Endodermal cell (in vitro differentiated cells): ENCODE results near the gene SPTLC2. TPM values are rescaled to one million over a fixed set of nuclear protein-coding genes. Genes with fewer than 3 reads are reported as not detected.
"Not testable (repeated sequence)": the region's sequence is repeated elsewhere in the genome, so short reads cannot be mapped to it uniquely, and the experiment has no call there.

ENCODE experiments used
- DNase-seq: peaks from one replicate; pipeline ENCODE4 v3.0.0-alpha.2; 2017
- H3K27ac ChIP-seq: 2 replicates; pipeline ENCODE4 v1.5.1; 2013; ENCODE audit warnings: mild to moderate bottlenecking, low read depth, low read length, moderate library complexity
- H3K27me3 ChIP-seq: 2 replicates; pipeline ENCODE4 v1.6.1; 2013; ENCODE audit warnings: mild to moderate bottlenecking, low read length, moderate library complexity; ENCODE audit not compliant: insufficient read depth, control insufficient read depth, poor library complexity, severe bottlenecking
- H3K36me3 ChIP-seq: 2 replicates; pipeline ENCODE4 v1.7.0; 2013; ENCODE audit warnings: mild to moderate bottlenecking, low read length, moderate library complexity; ENCODE audit not compliant: control insufficient read depth, insufficient read depth
- H3K4me1 ChIP-seq: one replicate; pipeline ENCODE4 v1.7.0; 2013; ENCODE audit warnings: low read length; ENCODE audit not compliant: control insufficient read depth, insufficient read depth
- H3K4me3 ChIP-seq: 2 replicates; pipeline ENCODE4 v1.5.1; 2013; ENCODE audit warnings: mild to moderate bottlenecking, low read length, moderate library complexity
- H3K9ac ChIP-seq: 2 replicates; pipeline ENCODE4 v1.6.1; 2013; ENCODE audit warnings: mild to moderate bottlenecking, low read length, moderate library complexity; ENCODE audit not compliant: poor library complexity, severe bottlenecking; ENCODE audit errors: extremely low read depth
- H3K9me3 ChIP-seq: 2 replicates; pipeline ENCODE4 v1.6.1; 2013; ENCODE audit warnings: mild to moderate bottlenecking, low read length, moderate library complexity; ENCODE audit not compliant: control insufficient read depth
- H3K27ac Mint-ChIP-seq: 2 replicates; pipeline ENCODE4 v1.8.0; 2020; ENCODE audit warnings: mixed read lengths
- H3K27me3 Mint-ChIP-seq: 2 replicates; pipeline ENCODE4 v1.8.0; 2021; ENCODE audit warnings: mild to moderate bottlenecking, mixed read lengths; ENCODE audit not compliant: insufficient read depth
- H3K36me3 Mint-ChIP-seq: 2 replicates; pipeline ENCODE4 v1.8.0; 2020; ENCODE audit warnings: low read depth, mixed read lengths
- H3K4me1 Mint-ChIP-seq: 2 replicates; pipeline ENCODE4 v1.8.0; 2020; ENCODE audit warnings: mixed read lengths
- H3K4me3 Mint-ChIP-seq: 2 replicates; pipeline ENCODE4 v1.8.0; 2020; ENCODE audit warnings: mild to moderate bottlenecking, moderate library complexity, mixed read lengths
- H3K9me3 Mint-ChIP-seq: 2 replicates; pipeline ENCODE4 v1.8.0; 2020; ENCODE audit warnings: mild to moderate bottlenecking, mixed read lengths
- WGBS, 2 experiments: methylation state at CpG; one replicate each; pipeline versions ENCODE4 v1.1.5 to v1.1.7; 2013; ENCODE audit warnings: missing lambda C conversion rate in 2 of 2, mixed read lengths in 1 of 2; ENCODE audit not compliant: insufficient coverage in 1 of 2, insufficient read length in 1 of 2; 5-methylcytosine and 5-hydroxymethylcytosine counted together
- total RNA-seq, 2 donors: library from RNA; stranded (reverse); fragmentation: NEBNext Ultra II Directional in 1 of 2; extraction: Animal tissue kit (Norgen Biotek cat#: 25700) in 1 of 2; gene quantifications; 2 replicates in 1 of 2; 3 replicates in 1 of 2; pipeline ENCODE4 v1.2.1, GENCODE V29; 2021
- TF ChIP-seq, protein P1 (sequence below): fragments of 200-600 bp; sonication (generic); conservative IDR thresholded peaks from 2 replicates; pipeline ENCODE4 v1.5.0; 2021; ENCODE audit warnings: antibody characterized with exemption, mild to moderate bottlenecking

SPTLC2 gene
- total RNA-seq, 2 donors from 2014 or later, result 32.6 to 32.7 TPM

DNA sequence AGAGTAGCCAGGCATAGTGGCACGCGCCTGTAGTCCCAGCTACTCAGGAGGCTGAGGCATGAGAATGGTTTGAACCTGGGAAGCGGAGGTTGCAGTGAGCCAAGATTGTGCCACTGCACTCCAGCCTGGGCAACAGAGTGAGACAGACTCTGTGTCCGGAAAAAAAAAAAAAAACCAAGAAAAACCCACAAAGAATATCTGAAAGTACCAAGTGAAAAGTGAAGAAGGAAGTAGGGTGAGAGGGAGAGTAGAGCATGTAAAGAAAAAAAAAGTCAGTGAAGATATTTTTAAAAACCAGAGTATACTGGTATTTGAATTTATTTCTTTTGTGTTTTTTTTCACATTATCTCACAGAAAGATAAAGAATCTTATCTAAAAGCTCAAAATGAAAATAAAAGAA, 74.5 kb downstream of the SPTLC2 start:
- no peak overlapping the region for H3K4me3 ChIP-seq
- H3K4me1 ChIP-seq, result peaks cover 3% of the 10 kb centered on the region
- Mint-ChIP-seq H3K9me3 (no peaks in the 10 kb centered on the region), H3K4me3 (no peak overlapping the region), H3K27ac (no peak overlapping the region), H3K4me1 (peaks cover 46% of the 10 kb centered on the region), H3K27me3 (no peaks in the 10 kb centered on the region), H3K36me3 (peaks cover 7% of the 10 kb centered on the region)
- WGBS, 2 experiments, result 97 to 100% methylated on average over 3 to 4 of the region's 4 CpGs
- H3K9ac ChIP-seq, result no peak overlapping the region
- no peaks in the 10 kb centered on the region for H3K27me3 ChIP-seq
- no peak overlapping the region for H3K27ac ChIP-seq
- DNase-seq, result no peak
- H3K36me3 ChIP-seq, result no peaks in the 10 kb centered on the region
- TF ChIP-seq, protein P1, sequence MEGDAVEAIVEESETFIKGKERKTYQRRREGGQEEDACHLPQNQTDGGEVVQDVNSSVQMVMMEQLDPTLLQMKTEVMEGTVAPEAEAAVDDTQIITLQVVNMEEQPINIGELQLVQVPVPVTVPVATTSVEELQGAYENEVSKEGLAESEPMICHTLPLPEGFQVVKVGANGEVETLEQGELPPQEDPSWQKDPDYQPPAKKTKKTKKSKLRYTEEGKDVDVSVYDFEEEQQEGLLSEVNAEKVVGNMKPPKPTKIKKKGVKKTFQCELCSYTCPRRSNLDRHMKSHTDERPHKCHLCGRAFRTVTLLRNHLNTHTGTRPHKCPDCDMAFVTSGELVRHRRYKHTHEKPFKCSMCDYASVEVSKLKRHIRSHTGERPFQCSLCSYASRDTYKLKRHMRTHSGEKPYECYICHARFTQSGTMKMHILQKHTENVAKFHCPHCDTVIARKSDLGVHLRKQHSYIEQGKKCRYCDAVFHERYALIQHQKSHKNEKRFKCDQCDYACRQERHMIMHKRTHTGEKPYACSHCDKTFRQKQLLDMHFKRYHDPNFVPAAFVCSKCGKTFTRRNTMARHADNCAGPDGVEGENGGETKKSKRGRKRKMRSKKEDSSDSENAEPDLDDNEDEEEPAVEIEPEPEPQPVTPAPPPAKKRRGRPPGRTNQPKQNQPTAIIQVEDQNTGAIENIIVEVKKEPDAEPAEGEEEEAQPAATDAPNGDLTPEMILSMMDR, result no peak
- no peaks in the 10 kb centered on the region for H3K9me3 ChIP-seq

DNA sequence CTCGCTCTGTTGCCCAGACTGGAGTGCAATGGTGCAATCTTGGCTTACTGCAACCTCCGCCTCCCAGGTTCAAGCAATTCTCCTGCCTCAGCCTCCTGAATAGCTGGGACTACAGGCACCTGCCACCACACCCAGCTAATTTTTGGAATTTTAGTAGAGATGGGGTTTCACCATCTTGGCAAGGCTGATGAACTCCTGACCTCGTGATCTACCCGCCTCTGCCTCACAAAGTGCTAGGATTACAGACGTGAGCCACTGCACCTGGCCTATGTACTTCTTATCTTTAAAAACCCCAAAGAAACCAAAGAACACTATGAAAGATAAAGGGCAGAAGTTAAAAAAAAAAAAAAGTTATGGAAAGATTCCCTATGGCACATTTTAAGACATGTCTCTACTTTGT, 79.5 kb downstream of the SPTLC2 start:
- WGBS, 2 experiments, result 90 to 100% methylated on average over 1 to 5 of the region's 5 CpGs

DNA sequence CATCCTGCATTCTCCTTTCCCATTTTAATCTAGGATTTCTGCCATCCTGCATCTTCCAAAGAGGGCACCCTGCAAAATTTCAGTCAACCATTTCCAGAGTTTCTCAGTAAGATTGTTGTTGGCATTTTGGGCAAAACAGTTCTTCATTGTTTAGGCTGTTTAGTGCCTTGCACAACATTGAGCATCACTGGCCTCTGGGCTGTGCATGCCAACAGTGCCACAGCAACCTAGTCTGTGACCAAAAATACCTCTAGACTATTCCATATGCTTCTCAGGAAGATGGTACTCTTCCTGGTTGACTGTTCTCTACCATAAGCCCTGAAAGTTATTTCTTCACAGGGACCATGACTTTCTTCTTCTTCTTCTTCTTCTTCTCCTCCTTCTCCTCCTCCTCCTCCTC, 85.4 kb downstream of the SPTLC2 start:
- Histone ChIP-seq H3K4me3 (no peak overlapping the region), H3K36me3 (peaks cover 9% of the 10 kb centered on the region), H3K27ac (no peak overlapping the region), H3K9ac (no peak overlapping the region), H3K4me1 (no peaks in the 10 kb centered on the region), H3K27me3 (no peaks in the 10 kb centered on the region), H3K9me3 (no peaks in the 10 kb centered on the region)
- no peak overlapping the region for H3K27ac Mint-ChIP-seq
- no peak overlapping the region for H3K4me3 Mint-ChIP-seq
- H3K9me3 Mint-ChIP-seq, result no peaks in the 10 kb centered on the region
- TF ChIP-seq, protein P1, result no peak
- no peaks in the 10 kb centered on the region for H3K27me3 Mint-ChIP-seq
- no peaks in the 10 kb centered on the region for H3K4me1 Mint-ChIP-seq
- peaks cover 36% of the 10 kb centered on the region for H3K36me3 Mint-ChIP-seq
- DNase-seq, result no peak

More for the DNA sequence above, 79.5 kb downstream of the SPTLC2 start:
- H3K4me1 Mint-ChIP-seq, H3K36me3 ChIP-seq, H3K27ac ChIP-seq, H3K4me3 ChIP-seq, H3K9me3 ChIP-seq, H3K9ac ChIP-seq, DNase-seq, H3K27me3 ChIP-seq, H3K4me3 Mint-ChIP-seq, H3K27me3 Mint-ChIP-seq, H3K9me3 Mint-ChIP-seq, H3K4me1 ChIP-seq: not testable (repeated sequence)
- H3K27ac Mint-ChIP-seq, result peak overlapping the region; percentile 1
- peaks cover 23% of the 10 kb centered on the region for H3K36me3 Mint-ChIP-seq

DNA sequence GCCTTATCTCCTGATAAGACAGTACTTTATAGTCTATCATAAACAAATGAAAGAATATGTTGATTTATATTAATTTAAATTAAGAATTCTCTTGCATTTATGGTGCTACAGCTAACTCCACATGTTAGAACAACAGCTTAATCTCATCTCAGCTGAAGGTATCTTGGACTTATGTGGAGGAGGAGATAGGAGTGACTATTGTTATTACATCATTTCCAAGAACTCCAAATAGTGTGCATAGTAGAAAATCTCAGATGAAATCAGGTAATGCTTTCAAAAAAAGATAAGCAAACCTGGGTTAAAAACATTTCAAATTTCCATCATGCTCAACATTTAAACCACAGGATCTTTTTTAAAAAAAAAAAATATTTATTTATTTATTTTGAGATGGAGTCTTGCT, 86.5 kb downstream of the SPTLC2 start:
- Mint-ChIP-seq H3K4me1 (no peaks in the 10 kb centered on the region), H3K27me3 (no peaks in the 10 kb centered on the region), H3K9me3 (no peaks in the 10 kb centered on the region), H3K36me3 (peaks cover 29% of the 10 kb centered on the region), H3K27ac (no peak overlapping the region), H3K4me3 (no peak overlapping the region)
- no peak overlapping the region for H3K4me3 ChIP-seq
- H3K9ac ChIP-seq, result no peak overlapping the region
- no peaks in the 10 kb centered on the region for H3K27me3 ChIP-seq
- H3K27ac ChIP-seq, result no peak overlapping the region
- DNase-seq, result no peak
- H3K4me1 ChIP-seq, result no peaks in the 10 kb centered on the region
- no peaks in the 10 kb centered on the region for H3K9me3 ChIP-seq
- H3K36me3 ChIP-seq, result peaks cover 6% of the 10 kb centered on the region
- TF ChIP-seq, protein P1, result no peak
